ENCODE measurements around the gene DGKE.

Gene DGKE

GRCh38 chr17:56891751-56892150 is 57.8 kb downstream of the DGKE start:
- peak; percentile 42 for TF ChIP-seq CTCF (IDR thresholded peaks at IDR 0.05; ENCODE audit: low read depth, low read length)
- Histone ChIP-seq H3K4me3 (ENCODE audit: low read depth, low read length) (no peak overlapping the region), H3K36me3 (no peaks in the 10 kb centered on the region; the same call in 1 of the 2 replicates), H3K9me3 (no peaks in the 10 kb centered on the region; the same call in 1 of the 2 replicates), H3K27me3 (no peaks in the 10 kb centered on the region), H3K4me1 (no peaks in the 10 kb centered on the region)
- peak; percentile 29 for DNase-seq

DNA sequence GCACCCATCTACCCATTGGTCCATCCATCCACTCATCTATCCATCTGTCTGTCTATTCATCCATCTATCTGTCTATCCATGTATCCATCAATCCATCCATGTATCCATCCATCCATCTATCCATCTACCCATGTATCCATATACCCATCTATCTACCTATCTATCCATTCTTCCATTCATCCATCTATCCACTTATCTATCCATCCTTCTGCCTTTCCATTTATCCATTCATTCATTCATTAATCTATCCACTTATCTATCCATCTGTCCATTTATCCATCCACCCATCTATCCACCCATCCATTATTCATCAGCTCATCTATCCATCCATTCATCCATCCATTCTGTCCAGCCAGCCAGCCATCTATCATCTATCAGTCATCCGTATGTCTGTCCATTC is 58.4 kb downstream of the DGKE start:
- Histone ChIP-seq H3K27me3 (no peaks in the 10 kb centered on the region), H3K4me1 (no peaks in the 10 kb centered on the region), H3K9me3 (no peaks in the 10 kb centered on the region; the same call in 1 of the 2 replicates), H3K36me3 (no peaks in the 10 kb centered on the region; the same call in 1 of the 2 replicates), H3K4me3 (ENCODE audit: low read depth, low read length) (no peak overlapping the region)
- no peak for TF ChIP-seq CTCF (IDR thresholded peaks at IDR 0.05; ENCODE audit: low read depth, low read length)
- DNase-seq: no peak

DNA sequence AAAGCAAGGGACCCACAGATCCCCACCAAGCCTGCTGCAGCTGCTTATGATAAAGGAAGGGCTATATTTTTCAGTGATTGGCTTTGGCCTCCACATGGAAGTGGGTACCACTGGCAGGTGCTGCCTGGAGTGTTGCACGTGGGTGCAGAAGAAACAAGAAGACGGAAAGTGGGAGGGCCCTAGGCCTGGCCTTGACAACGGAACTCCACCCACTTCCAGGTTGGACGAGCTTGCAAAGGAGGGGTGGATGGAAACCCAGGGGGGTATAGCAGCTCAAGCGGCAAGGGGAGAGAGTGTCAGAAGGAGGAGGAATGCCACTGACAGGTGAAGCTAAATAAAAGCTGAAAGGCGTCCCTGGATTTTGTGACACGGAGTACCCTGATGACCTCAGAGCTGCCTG is 59.6 kb downstream of the DGKE start:
- H3K27me3 ChIP-seq: no peaks in the 10 kb centered on the region
- no peaks in the 10 kb centered on the region; the same call in 1 of the 2 replicates for H3K9me3 ChIP-seq
- no peak for DNase-seq
- no peak for TF ChIP-seq CTCF (IDR thresholded peaks at IDR 0.05; ENCODE audit: low read depth, low read length)
- no peaks in the 10 kb centered on the region for H3K4me1 ChIP-seq
- H3K4me3 ChIP-seq (ENCODE audit: low read depth, low read length): no peak overlapping the region
- H3K36me3 ChIP-seq: no peaks in the 10 kb centered on the region; the same call in 1 of the 2 replicates

DNA sequence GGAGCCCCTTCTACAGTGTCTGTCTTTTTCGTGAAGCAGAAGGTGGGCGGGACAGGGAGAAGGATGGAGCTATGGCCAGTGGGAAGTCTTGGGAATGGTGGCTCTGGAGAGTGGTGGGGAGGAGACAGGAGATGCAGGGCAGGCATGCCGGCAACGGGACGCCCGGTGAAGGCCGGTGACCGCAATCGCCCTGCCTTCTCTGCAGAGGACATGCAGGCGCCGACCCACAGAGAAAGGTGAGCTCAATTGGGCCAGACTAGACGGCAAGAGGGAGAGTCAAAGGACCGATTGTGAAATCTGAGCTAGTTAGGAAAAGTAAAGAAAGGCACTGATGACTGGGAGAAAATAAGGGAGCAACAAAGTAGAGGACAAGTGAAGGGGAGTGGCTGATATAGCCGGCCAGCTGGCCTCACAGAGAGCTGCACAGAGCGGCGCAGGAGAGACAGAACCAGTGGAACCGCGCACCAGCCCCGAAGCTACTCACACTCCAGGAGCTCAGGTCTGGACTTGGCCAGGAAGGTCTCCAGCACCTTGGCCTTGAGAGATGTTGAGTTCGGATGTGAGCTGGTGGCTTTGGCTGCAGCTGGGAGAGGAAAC is 61.0 kb downstream of the DGKE start:
- Histone ChIP-seq H3K4me1 (no peaks in the 10 kb centered on the region), H3K36me3 (peaks cover 4% of the 10 kb centered on the region), H3K4me3 (ENCODE audit: low read depth, low read length) (no peak overlapping the region), H3K27me3 (no peaks in the 10 kb centered on the region), H3K9me3 (no peaks in the 10 kb centered on the region)
- DNase-seq: no peak
- no peak for TF ChIP-seq CTCF (IDR thresholded peaks at IDR 0.05; ENCODE audit: low read depth, low read length)

DNA sequence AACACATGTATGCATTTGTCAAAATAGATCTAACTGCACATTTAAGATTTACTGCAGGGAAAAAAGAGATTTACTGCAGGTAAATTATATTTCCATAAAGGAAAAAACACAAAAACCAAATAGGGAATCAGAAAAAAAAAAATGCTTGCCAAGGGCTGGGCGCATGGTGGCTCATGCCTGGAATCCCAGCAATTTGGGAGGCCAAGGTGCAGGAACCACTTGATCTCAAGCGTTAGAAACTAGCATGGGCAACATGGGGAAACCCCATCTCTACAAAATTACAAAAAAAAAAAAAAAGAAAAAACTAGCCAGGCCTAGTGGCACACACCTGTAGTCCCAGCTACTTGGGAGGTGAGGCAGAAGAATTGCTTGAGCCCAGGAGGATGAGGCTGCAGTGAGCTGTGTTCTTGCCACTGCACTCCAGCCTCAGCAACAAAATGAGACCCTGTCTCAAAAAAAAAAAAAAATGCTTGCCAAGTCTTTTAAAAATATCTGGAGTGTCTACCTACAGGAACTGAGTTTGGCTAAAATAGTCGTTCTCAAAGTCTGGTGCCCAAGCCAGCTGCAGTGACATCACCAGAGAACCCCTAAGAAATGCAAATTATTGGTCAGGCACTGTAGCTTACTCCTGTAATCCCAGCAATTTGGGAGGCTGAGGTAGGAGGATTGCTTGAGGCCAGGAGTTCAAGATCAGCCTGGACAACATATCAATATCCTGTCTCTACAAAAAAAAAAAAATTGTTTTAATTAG is 62.4 kb downstream of the DGKE start:
- no peak for TF ChIP-seq CTCF (IDR thresholded peaks at IDR 0.05; ENCODE audit: low read depth, low read length)
- Histone ChIP-seq H3K9me3 (no peaks in the 10 kb centered on the region), H3K4me1 (no peaks in the 10 kb centered on the region), H3K36me3 (peaks cover 4% of the 10 kb centered on the region), H3K4me3 (ENCODE audit: low read depth, low read length) (no peak overlapping the region), H3K27me3 (no peaks in the 10 kb centered on the region)
- no peak for DNase-seq

DNA sequence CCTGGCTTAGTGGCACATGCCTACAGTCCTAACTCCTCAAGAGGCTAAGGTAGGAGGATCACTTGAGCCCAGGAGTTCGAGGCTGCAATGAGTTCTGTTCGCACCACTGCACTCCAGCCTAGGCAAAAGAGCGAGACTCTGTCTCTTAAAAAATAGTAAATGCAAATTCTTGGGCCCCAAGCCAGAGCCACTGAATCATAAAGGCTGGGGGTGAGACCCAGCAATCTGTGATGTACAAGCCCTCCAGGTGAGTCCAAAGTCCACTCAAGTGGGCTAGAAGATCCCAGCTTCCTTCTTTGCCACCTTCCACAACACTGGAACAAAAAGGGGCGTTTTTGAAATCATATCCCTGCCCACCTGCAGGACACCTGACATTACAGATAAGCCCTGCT is 63.0 kb downstream of the DGKE start:
- Histone ChIP-seq H3K36me3 (peaks cover 4% of the 10 kb centered on the region; the same call in 1 of the 2 replicates), H3K4me3 (ENCODE audit: low read depth, low read length) (no peak overlapping the region), H3K4me1 (no peaks in the 10 kb centered on the region), H3K27me3 (no peaks in the 10 kb centered on the region), H3K9me3 (no peaks in the 10 kb centered on the region)
- no peak for DNase-seq
- TF ChIP-seq CTCF (IDR thresholded peaks at IDR 0.05; ENCODE audit: low read depth, low read length): no peak

Data from BE2C (cell line).